Measurements from ENCODE around the gene ZNF221.

Gene ZNF221

GRCh38 chr19:43910884-43911283, 40.1 kb upstream of the ZNF221 start:
- DNase-seq (ENCODE audit: low read depth) = no peak
- TF ChIP-seq CTCF (conservative IDR thresholded peaks at IDR 0.05; ENCODE audit: control insufficient read depth, insufficient read depth, low read depth, low read length) = no peak
- H3K4me3 ChIP-seq (ENCODE audit: control insufficient read depth, low read depth, low read length) = no peak overlapping the region

DNA sequence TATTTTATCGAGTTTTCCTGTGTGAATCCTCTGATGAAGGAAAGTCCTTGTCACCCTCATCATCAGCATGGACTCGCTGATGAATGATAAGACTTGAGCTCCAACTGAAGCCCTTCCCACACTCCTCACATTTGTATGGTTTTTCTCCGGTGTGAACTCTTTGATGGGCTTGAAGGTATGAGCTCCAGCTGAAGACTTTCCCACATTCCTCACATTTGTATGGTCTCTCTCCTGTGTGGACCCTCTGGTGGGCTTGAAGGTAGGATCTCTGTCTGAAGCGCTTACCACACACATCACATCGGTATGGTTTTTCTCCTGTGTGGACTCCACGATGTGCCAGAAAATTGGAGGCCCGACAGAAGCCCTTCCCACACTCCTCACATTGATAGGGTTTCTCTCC, 37.6 kb upstream of the ZNF221 start:
- no peak overlapping the region for H3K4me3 ChIP-seq (ENCODE audit: control insufficient read depth, low read depth, low read length)
- TF ChIP-seq CTCF (conservative IDR thresholded peaks at IDR 0.05; ENCODE audit: control insufficient read depth, insufficient read depth, low read depth, low read length) = no peak
- DNase-seq (ENCODE audit: low read depth) = peak; percentile 15

GRCh38 chr19:43914051-43914450, 37.0 kb upstream of the ZNF221 start:
- TF ChIP-seq CTCF (conservative IDR thresholded peaks at IDR 0.05; ENCODE audit: control insufficient read depth, insufficient read depth, low read depth, low read length) = no peak
- no peak overlapping the region for H3K4me3 ChIP-seq (ENCODE audit: control insufficient read depth, low read depth, low read length)
- DNase-seq (ENCODE audit: low read depth) = peak; percentile 18

GRCh38 chr19:43923875-43924274, 27.2 kb upstream of the ZNF221 start:
- no peak for TF ChIP-seq CTCF (conservative IDR thresholded peaks at IDR 0.05; ENCODE audit: control insufficient read depth, insufficient read depth, low read depth, low read length)

GRCh38 chr19:43928820-43929219, 22.2 kb upstream of the ZNF221 start:
- no peak overlapping the region for H3K4me3 ChIP-seq (ENCODE audit: control insufficient read depth, low read depth, low read length)
- no peak for DNase-seq (ENCODE audit: low read depth)
- TF ChIP-seq CTCF (conservative IDR thresholded peaks at IDR 0.05; ENCODE audit: control insufficient read depth, insufficient read depth, low read depth, low read length) = no peak

More at GRCh38 chr19:43923875-43924274, 27.2 kb upstream of the ZNF221 start:
- no peak for DNase-seq (ENCODE audit: low read depth)
- no peak overlapping the region for H3K4me3 ChIP-seq (ENCODE audit: control insufficient read depth, low read depth, low read length)

DNA sequence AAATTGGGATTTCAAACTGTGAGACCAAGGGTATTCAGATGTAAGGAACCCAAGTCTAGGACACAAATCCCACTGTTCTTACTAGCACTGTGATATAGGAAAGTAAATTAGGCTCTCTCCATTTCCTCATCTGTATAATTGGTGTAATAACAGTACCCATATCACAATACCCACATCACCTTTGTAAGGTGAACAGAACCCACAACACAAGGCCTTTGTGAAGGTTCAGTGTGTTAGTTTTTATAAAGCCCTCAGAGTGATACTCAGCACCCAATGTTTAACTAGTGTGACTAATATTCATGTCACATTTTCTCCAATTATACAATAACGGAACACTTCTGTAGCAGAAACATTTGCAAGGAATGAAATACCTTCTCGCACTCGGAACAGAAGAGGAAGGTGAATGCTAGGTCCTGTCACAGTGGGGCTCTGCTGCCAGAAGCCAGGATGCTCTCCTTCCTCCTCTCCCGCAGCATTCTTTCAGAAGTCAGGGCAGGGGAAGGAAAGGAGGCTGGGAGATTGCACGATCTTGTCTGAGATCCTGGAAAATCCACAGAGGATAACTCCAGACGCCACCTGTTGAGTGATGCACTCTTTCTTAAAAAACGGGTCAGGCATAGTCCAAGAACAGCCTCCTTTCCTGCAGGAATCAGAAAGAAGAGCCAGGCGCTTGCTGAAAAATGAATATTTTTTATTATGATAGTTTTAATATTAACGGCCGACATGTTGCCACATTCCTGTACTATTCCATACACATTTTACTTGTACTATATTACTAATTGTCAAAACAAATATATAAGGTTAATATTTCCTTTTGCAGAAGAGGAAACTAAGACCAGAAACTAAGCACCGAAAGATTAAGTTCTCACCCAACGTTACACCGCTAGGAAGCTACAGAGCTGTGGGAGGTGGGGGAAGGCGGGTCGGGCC, 16.7 kb upstream of the ZNF221 start:
- no peak for TF ChIP-seq CTCF (conservative IDR thresholded peaks at IDR 0.05; ENCODE audit: control insufficient read depth, insufficient read depth, low read depth, low read length)
- DNase-seq (ENCODE audit: low read depth) = peak; percentile 16
- peak overlapping the region; percentile 85 for H3K4me3 ChIP-seq (ENCODE audit: control insufficient read depth, low read depth, low read length)
